ENCODE measurements around the gene N4BP2L2. TPM values are rescaled to one million over a fixed set of nuclear protein-coding genes. Genes with fewer than 3 reads are reported as not detected.

The N4BP2L2 gene
- total and polyA plus RNA-seq, 2 of the 13 experiments (the other 11 are each of a cell fraction or from before 2014, with no cell fraction given) = 58.9 to 81.2 TPM

GRCh38 chr13:32499538-32500210 lies 38.9 kb downstream of the N4BP2L2 start (continued):
- no peak for TF ChIP-seq FOXA1 (IDR thresholded peaks at IDR 0.05)
- peak; percentile 43 for TF ChIP-seq FOXA1 (CRISPR knock-in tag; IDR thresholded peaks at IDR 0.05)
- TF ChIP-seq SAP130 (CRISPR knock-in tag; IDR thresholded peaks at IDR 0.05; ENCODE audit: low read depth) = peak; percentile 61; the same call in 1 of the 2 replicates
- no peak for TF ChIP-seq KDM4B (CRISPR knock-in tag; IDR thresholded peaks at IDR 0.05)
- TF ChIP-seq RXRB (CRISPR knock-in tag; IDR thresholded peaks at IDR 0.05; ENCODE audit: borderline replicate concordance) = peak; percentile 71; the same call in 1 of the 2 replicates
- TF ChIP-seq ZBTB26 (CRISPR knock-in tag; IDR thresholded peaks at IDR 0.05; ENCODE audit: borderline replicate concordance) = peak; percentile 96
- no peak for TF ChIP-seq ZNF674 (CRISPR knock-in tag; IDR thresholded peaks at IDR 0.05; ENCODE audit: low read depth)
- TF ChIP-seq ZNF331 (CRISPR knock-in tag; IDR thresholded peaks at IDR 0.05) = peak; percentile 13; the same call in 1 of the 2 replicates
- TF ChIP-seq DMAP1 (CRISPR knock-in tag; IDR thresholded peaks at IDR 0.05) = no peak
- peak; percentile 50 for TF ChIP-seq GATAD2A (CRISPR knock-in tag; IDR thresholded peaks at IDR 0.05)
- TF ChIP-seq TBX2 (CRISPR knock-in tag; IDR thresholded peaks at IDR 0.05; ENCODE audit: borderline replicate concordance) = peak; percentile 70; the same call in 1 of the 2 replicates
- no peak for TF ChIP-seq FOXP1 (IDR thresholded peaks at IDR 0.05)
- peak; percentile 41; the same call in 1 of the 2 replicates for TF ChIP-seq FOXP1 (CRISPR knock-in tag; IDR thresholded peaks at IDR 0.05)
- no peak for TF ChIP-seq USF2 (IDR thresholded peaks at IDR 0.05; ENCODE audit: low read depth, low read length)
- no peak for TF ChIP-seq USF2 (CRISPR knock-in tag; IDR thresholded peaks at IDR 0.05; ENCODE audit: borderline replicate concordance)
- no peak for TF ChIP-seq ZNF879 (CRISPR knock-in tag; IDR thresholded peaks at IDR 0.05)
- peak; percentile 69 for TF ChIP-seq SP5 (CRISPR knock-in tag; IDR thresholded peaks at IDR 0.05; ENCODE audit: borderline replicate concordance, low read depth)
- no peak for TF ChIP-seq SIX4 (CRISPR knock-in tag; IDR thresholded peaks at IDR 0.05)
- TF ChIP-seq RBM22 (optimal IDR thresholded peaks at IDR 0.05; ENCODE audit: low read length) = peak; percentile 30
- TF ChIP-seq, protein P1, sequence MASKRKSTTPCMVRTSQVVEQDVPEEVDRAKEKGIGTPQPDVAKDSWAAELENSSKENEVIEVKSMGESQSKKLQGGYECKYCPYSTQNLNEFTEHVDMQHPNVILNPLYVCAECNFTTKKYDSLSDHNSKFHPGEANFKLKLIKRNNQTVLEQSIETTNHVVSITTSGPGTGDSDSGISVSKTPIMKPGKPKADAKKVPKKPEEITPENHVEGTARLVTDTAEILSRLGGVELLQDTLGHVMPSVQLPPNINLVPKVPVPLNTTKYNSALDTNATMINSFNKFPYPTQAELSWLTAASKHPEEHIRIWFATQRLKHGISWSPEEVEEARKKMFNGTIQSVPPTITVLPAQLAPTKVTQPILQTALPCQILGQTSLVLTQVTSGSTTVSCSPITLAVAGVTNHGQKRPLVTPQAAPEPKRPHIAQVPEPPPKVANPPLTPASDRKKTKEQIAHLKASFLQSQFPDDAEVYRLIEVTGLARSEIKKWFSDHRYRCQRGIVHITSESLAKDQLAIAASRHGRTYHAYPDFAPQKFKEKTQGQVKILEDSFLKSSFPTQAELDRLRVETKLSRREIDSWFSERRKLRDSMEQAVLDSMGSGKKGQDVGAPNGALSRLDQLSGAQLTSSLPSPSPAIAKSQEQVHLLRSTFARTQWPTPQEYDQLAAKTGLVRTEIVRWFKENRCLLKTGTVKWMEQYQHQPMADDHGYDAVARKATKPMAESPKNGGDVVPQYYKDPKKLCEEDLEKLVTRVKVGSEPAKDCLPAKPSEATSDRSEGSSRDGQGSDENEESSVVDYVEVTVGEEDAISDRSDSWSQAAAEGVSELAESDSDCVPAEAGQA (IDR thresholded peaks at IDR 0.05; ENCODE audit: low read depth) = no peak
- TF ChIP-seq, protein P1 (CRISPR knock-in tag; IDR thresholded peaks at IDR 0.05; ENCODE audit: borderline replicate concordance) = no peak
- no peak for TF ChIP-seq NONO (IDR thresholded peaks at IDR 0.05)
- TF ChIP-seq NONO (CRISPR knock-in tag; conservative IDR thresholded peaks at IDR 0.05) = 0 out of 2 replicates have a peak, but pooled peaks have one; percentile 35
- peak; percentile 66; the same call in 1 of the 2 replicates for TF ChIP-seq ZNF614 (CRISPR knock-in tag; IDR thresholded peaks at IDR 0.05; ENCODE audit: borderline replicate concordance)
- TF ChIP-seq ELF3 (CRISPR knock-in tag; IDR thresholded peaks at IDR 0.05) = peak; percentile 50; the same call in 1 of the 2 replicates
